ENCODE results near the gene CTDSPL2.
"Not testable (repeated sequence)": the region's sequence is repeated elsewhere in the genome, so short reads cannot be mapped to it uniquely, and the experiment has no call there.

CTDSPL2 gene

GRCh38 chr15:44535092-44535491 is 107.7 kb downstream of the CTDSPL2 start:
- TF ChIP-seq CTCF (IDR thresholded peaks at IDR 0.05): no peak
- TF ChIP-seq ZFX (IDR thresholded peaks at IDR 0.05; ENCODE audit: borderline replicate concordance): no peak
- H3K27ac ChIP-seq: no peak overlapping the region

- TF ChIP-seq ZFX (IDR thresholded peaks at IDR 0.05; ENCODE audit: borderline replicate concordance) (no peak), CTCF (IDR thresholded peaks at IDR 0.05) (no peak)
- H3K27ac ChIP-seq: peak overlapping the region; percentile 96
Observed at GRCh38 chr15:44535523-44536301, 108.3 kb downstream of the CTDSPL2 start.

- TF ChIP-seq ZFX (IDR thresholded peaks at IDR 0.05; ENCODE audit: borderline replicate concordance) (no peak), CTCF (IDR thresholded peaks at IDR 0.05) (peak; percentile 49)
- H3K27ac ChIP-seq: peak overlapping the region; percentile 96
Observed at GRCh38 chr15:44536302-44536961, 109.0 kb downstream of the CTDSPL2 start.

GRCh38 chr15:44536962-44537734 is 109.7 kb downstream of the CTDSPL2 start, which contains the start of gene EIF3J:
TSS of gene EIF3J (plus strand) at chr15:44537147. CDS start at chr15:44537195, 48 bp downstream.
- H3K27ac ChIP-seq: peak within 1 kb of the TSS; percentile 96

GRCh38 chr15:44537735-44538240 is 110.4 kb downstream of the CTDSPL2 start:
- H3K27ac ChIP-seq: peak overlapping the region; percentile 96
- no peak for TF ChIP-seq CTCF (IDR thresholded peaks at IDR 0.05)

More at GRCh38 chr15:44536962-44537734, 109.7 kb downstream of the CTDSPL2 start, which contains the start of gene EIF3J:
- TF ChIP-seq CTCF (IDR thresholded peaks at IDR 0.05): no peak

- TF ChIP-seq ZFX (IDR thresholded peaks at IDR 0.05; ENCODE audit: borderline replicate concordance): no peak
- H3K27ac ChIP-seq: no peak overlapping the region
Observed at GRCh38 chr15:44541282-44541958, 114.0 kb downstream of the CTDSPL2 start.

GRCh38 chr15:44542596-44542995 is 115.2 kb downstream of the CTDSPL2 start:
- TF ChIP-seq ZFX (IDR thresholded peaks at IDR 0.05; ENCODE audit: borderline replicate concordance) (no peak), CTCF (IDR thresholded peaks at IDR 0.05) (no peak)
- H3K27ac ChIP-seq: no peak overlapping the region

GRCh38 chr15:44544745-44545144 is 117.3 kb downstream of the CTDSPL2 start:
- H3K27ac ChIP-seq: not testable (repeated sequence)

All from 22Rv1 (cell line).